ENCODE measurements around the gene NFIC.

The NFIC gene

GRCh38 chr19:3479177-3479833 lies 112.9 kb downstream of the NFIC start:
- DNase-seq (ENCODE audit: insufficient read length, low spot score), result no peak
- no peak for FAIRE-seq

DNA sequence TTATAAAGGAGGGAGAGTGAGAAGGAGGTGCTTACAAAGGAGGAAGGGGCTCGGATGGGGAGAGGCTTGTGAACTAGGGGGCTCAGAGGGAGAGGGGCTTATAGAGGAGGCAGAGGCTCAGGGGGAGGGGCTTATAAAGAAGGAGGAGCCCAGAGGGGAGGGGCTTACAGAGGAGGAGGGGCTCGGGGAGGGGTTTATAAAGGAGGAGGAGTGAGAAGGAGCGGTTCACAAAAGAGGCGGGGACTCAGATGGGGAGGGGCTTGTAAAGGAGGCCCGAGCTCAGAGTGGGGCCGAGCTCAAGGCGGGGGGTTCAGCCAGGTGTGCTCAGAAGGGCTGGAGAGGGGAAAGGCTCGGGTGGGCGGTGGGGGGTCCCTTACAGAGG lies 113.4 kb downstream of the NFIC start:
- FAIRE-seq, result no peak
- DNase-seq (ENCODE audit: insufficient read length, low spot score), result no peak

- FAIRE-seq, result no peak
- DNase-seq (ENCODE audit: insufficient read length, low spot score), result no peak
Measured at GRCh38 chr19:3480383-3481091, 114.2 kb downstream of the NFIC start, which contains the start of gene SMIM24. TSS of gene SMIM24 (minus strand) at chr19:3480525. CDS start at chr19:3480463, 62 bp downstream.

- DNase-seq (ENCODE audit: insufficient read length, low spot score), result no peak
Measured at GRCh38 chr19:3481241-3482090, 115.1 kb downstream of the NFIC start.

DNA sequence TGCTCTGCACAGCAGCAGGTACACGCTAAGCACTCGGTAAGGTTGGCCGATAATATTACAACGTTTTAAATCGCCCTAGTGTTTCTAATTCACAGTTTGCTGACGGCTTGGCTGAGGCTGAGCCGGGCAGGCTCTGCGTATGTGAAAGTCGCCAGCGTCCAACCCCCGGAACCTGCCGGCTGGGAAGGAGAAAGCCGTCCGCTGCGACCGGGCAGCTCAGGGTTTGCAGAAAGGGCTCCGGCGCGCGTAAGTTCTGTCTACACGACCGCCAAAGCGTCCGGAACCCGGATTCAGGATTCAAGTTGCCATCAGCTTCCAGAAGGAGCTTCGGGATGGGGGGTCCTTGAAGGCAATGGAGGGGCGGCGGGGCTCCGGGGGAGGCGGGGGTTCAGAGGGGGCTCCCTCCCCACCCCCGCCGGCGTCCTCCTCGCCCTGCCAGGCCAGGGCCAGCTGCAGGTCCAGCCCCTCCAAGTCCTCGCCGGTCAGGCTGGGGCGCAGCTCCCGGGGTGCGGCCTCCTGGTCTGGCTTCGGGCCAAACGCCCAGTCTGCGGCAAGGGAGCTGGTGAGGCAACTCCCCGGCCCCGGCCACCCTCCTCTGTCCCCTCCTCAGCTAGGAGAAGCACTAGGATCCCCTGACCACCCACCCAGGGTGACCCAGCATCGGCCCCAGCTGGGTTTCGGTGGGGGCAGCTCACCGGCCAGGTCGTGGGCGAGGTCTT lies 116.3 kb downstream of the NFIC start:
- no peak for DNase-seq (ENCODE audit: insufficient read length, low spot score)
- FAIRE-seq, result no peak

More at GRCh38 chr19:3481241-3482090, 115.1 kb downstream of the NFIC start:
- no peak for FAIRE-seq

- FAIRE-seq (no peak), DNase-seq (ENCODE audit: insufficient read length, low spot score) (no peak)
Measured at GRCh38 chr19:3483226-3483628, 116.8 kb downstream of the NFIC start, which contains the start of gene SMIM44. TSS of gene SMIM44 (minus strand) at chr19:3483441. CDS start at chr19:3483403, 38 bp downstream.

DNA sequence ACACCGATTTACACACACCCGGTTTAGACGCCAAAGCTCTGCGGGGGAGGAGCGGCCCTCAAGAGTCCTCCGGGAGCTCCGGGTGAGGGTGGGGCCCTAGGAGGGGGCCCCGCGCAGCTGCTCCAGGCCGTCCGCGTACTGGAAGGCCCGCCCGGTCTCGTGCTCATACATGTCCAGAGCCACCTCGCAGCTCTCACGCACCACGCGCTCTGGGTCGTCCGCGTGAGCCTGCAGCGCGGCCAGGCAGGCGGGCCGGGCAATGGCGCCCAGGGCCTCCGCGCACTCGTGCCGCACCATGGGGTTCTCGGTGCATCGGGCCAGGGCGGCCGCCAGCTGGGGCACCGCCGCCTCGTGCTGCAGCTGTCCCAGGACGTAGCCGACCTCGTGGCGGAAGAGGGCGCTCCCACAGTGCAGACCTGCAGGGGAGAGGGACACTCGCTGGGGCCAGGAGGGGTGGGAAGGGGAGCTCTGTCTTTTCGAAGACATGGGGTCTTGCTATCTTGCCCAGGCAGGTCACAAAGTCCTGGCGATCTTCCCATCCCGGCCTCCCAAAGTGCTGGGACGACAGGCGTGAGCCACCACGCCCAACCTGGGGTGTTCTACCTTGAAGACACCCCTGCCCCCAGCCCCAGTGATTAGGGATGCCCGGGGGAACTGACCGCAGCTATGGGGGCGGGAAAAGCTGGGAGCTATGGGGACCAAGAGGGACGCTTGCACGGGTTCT lies 125.2 kb downstream of the NFIC start:
- FAIRE-seq (no peak), DNase-seq (ENCODE audit: insufficient read length, low spot score) (no peak)

DNA sequence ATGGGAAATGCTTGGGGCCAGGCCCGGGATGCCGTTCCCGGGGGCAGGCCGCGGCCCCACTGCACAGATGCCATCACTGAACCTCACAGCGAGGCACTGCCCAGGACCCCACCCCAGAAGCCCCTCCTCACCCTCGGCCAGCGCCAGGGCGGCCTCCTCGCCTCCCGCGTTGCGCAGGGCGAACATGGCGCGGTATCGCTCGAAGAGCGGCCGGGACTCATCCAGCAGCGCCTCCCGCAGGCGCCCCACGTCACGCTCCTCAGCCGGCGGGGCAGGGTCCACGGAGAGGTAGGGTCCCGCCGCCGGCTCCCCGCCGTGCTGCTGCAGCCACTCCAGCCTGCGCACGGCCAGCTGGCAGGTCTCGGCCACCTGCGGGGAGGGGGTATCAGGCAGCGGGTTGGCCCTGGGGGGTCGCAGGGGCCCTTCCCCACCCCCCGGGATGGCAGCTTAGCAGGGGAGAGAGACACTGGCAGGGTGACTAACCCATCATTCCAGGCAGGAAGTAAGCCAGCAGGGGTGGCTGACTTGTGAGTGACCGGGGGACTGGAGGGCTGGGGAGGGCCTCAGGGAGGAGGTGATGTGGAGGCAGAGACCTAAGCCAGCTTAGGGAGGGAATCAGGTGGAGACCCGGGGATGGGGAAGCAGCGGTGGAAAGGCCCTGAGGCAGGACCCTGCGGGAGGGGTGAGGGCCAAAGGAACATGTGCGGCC lies 125.9 kb downstream of the NFIC start:
- no peak for FAIRE-seq
- no peak for DNase-seq (ENCODE audit: insufficient read length, low spot score)

DNA sequence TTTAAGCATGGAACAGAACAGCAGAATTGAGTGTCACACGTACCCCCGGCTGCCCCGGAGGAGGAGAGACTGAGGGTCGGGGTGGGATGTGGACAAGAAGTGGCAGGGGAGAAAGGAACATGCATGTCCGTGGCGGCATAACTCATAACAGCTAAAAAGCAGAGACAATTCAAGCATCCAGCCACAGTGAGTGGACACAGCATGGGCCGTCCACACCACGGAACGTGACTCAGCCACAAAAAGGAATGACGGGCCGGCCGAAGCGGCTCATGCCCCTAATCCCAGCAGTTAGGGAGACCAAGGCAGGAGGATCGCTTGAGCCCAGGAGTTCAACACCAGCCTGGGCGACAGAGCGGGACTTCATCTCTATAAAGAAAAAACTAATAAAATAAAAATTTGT lies 126.5 kb downstream of the NFIC start:
- FAIRE-seq, result no peak
- DNase-seq (ENCODE audit: insufficient read length, low spot score), result no peak

DNA sequence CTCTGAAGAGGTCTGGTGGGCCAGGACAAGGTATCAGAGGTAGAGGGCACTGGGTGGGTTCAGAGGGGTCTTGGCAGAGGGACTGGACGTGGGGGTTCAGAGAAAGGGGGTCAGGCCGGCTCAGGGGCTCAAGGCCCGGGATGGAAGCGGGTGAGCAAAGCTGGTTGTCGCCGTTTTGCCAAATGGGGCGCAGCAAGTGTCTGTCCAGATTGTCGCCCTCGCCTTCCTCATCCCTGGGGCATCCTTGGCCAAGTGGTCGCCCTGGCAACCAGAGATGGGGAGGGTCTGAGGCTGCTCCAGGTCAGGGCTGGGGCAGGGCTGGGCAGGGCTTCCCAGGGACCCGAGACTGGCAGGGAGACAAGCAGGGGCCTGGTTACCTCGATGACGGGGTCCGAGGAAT lies 127.3 kb downstream of the NFIC start:
- FAIRE-seq (no peak), DNase-seq (ENCODE audit: insufficient read length, low spot score) (no peak)

GRCh38 chr19:3494051-3494450 lies 127.7 kb downstream of the NFIC start:
- FAIRE-seq, result no peak
- no peak for DNase-seq (ENCODE audit: insufficient read length, low spot score)

- no peak for FAIRE-seq
Measured at GRCh38 chr19:3494559-3494958, 128.2 kb downstream of the NFIC start.

DNA sequence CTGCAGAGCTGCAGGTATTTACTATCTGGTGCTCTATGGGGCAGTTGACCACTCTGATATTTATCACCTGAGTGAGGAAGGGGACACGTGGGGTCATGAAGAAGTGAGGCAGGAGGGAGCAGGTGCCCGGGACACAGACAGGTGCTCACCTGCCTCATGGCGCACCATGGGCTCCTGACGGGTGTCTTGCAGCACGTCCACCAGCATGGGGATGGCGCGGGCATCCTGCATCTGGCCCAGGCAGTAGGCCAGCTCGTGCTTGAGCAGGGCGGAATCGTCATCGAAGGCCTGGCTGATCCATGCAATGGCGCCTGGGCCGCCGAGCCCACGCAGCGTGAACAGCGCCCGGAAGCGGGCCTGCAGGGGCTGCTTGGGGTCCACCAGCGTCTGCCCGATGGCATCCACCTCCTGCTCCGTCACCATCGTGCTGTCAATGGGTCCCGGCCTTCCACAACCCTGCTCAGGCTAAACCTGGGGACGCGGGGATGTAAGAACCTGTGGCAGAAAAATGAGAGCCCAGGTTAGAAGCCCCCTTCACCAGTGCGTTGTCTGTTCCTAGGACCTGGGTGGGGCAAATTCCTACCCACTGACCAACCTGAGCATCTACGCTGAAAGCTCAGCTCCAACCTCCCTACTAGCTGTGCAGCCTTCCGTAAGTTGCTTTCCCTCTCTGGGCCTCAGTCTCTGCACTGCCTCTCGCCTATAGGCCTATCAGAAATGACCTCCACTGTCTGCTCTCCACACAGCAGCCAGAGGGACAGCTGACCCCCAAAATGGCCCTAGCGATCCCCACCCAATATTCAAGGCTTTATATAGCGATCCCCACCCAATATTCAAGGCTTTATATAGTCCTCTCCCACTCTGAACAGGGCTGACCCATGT lies 130.2 kb downstream of the NFIC start:
- FAIRE-seq, result no peak
- no peak for DNase-seq (ENCODE audit: insufficient read length, low spot score)

More at GRCh38 chr19:3494559-3494958, 128.2 kb downstream of the NFIC start:
- no peak for DNase-seq (ENCODE audit: insufficient read length, low spot score)

- FAIRE-seq (no peak), DNase-seq (ENCODE audit: insufficient read length, low spot score) (no peak)
Measured at GRCh38 chr19:3497757-3498520, 131.6 kb downstream of the NFIC start.

DNA sequence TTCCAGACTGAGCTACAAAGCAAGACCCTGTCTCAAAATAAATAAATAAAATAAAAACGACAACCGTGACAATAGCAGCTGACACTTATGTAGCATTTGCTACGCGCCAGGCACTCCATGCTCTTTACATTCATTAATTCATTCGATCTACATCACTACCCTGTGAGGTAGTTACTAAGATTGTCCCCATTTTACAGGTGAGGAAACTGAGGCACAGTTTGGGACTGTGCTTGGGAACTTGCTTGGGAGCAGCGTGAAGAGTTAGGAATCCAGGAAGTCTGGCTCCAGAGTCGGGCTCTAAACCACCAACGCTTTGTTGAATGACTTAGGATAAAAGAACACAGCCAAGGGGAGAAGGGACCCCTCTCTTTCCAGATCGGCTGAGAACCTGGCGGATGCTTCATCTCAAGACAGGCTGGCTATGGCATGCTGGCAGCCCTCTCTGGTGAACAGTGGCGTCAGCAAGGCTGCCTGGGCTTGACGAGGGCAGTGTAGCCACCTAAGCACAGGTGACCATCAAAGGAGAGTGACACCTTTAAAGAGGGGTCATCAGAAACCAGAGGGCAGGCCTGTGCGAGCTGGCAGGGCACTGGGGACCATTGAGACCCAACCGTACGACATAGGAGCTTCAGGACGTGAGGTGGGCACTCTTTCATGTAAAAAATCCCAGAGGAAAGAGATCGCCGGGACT lies 133.5 kb downstream of the NFIC start:
- FAIRE-seq, result no peak
- no peak for DNase-seq (ENCODE audit: insufficient read length, low spot score)

GRCh38 chr19:3500429-3501101 lies 134.2 kb downstream of the NFIC start, which contains the start of gene DOHH:
TSS of gene DOHH (minus strand) at chr19:3500674. CDS start at chr19:3496814, 3,860 bp downstream.
- DNase-seq (ENCODE audit: insufficient read length, low spot score), result peak; percentile 97
- FAIRE-seq, result no peak

All from HTR-8/SVneo (cell line).